ENCODE results near the gene NDST3.

The NDST3 gene

DNA sequence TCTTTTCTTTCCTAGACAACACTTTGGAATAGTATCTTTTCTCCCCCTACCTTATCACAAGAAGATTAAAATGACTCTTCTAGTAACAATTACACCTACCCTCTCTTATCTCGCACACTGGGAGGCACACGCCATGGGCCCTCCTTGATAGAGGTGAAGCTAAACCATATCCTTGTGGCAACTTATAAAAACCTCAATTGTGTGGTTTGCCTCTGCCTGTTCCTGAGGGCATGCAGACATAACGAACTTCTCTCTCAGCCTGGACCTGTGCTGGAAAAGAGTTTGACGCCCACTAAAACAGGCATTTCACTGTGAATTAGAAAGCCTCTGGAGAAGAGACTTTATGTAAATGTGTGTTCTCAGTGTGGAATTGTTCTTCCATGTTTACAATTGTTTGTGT, 141.2 kb downstream of the NDST3 start:
- TF ChIP-seq, protein P1, sequence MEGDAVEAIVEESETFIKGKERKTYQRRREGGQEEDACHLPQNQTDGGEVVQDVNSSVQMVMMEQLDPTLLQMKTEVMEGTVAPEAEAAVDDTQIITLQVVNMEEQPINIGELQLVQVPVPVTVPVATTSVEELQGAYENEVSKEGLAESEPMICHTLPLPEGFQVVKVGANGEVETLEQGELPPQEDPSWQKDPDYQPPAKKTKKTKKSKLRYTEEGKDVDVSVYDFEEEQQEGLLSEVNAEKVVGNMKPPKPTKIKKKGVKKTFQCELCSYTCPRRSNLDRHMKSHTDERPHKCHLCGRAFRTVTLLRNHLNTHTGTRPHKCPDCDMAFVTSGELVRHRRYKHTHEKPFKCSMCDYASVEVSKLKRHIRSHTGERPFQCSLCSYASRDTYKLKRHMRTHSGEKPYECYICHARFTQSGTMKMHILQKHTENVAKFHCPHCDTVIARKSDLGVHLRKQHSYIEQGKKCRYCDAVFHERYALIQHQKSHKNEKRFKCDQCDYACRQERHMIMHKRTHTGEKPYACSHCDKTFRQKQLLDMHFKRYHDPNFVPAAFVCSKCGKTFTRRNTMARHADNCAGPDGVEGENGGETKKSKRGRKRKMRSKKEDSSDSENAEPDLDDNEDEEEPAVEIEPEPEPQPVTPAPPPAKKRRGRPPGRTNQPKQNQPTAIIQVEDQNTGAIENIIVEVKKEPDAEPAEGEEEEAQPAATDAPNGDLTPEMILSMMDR (conservative IDR thresholded peaks at IDR 0.05), result no peak
- no peak overlapping the region for H3K27ac ChIP-seq

DNA sequence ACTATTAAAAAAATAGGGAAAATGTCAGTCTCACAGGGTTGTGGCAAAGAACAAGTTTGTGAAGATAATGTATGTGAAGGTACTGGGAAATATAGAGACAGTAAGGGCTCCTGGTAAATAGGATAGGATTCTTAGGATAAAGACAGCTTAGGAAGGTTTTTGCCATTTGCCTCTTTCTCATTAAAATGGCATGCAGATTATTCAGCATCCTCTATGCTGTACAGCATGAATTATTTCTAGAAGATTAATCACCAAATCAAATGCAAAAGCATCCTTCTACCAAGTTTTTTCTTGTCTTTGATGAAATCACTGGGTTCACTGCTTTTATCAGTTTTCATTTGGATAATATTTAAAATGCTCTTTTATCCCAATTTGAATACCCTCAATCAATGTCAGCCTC, 142.8 kb downstream of the NDST3 start:
- H3K27ac ChIP-seq, result no peak overlapping the region

DNA sequence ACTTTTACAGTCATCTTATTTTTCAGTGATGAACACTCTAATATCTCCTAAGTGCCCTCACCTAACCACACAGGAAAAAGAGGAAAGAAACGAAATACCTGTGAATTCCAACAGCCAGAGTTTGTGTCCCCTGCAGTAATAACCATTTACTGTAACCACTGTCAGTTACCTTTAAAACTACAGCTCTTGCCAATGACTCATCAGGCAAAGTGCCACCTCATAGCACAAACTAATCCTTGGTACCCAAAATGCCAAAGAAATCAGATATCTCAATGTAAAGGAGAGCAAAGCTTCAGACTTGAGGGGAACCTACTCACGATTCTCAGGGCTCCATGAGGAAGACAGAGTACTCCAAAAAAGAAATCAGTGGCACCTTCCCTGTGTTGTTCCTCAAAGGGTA, 146.5 kb downstream of the NDST3 start:
- H3K27ac ChIP-seq, result no peak overlapping the region
- TF ChIP-seq, protein P1 (conservative IDR thresholded peaks at IDR 0.05), result no peak

More for the DNA sequence above, 142.8 kb downstream of the NDST3 start:
- TF ChIP-seq, protein P1 (conservative IDR thresholded peaks at IDR 0.05), result no peak

DNA sequence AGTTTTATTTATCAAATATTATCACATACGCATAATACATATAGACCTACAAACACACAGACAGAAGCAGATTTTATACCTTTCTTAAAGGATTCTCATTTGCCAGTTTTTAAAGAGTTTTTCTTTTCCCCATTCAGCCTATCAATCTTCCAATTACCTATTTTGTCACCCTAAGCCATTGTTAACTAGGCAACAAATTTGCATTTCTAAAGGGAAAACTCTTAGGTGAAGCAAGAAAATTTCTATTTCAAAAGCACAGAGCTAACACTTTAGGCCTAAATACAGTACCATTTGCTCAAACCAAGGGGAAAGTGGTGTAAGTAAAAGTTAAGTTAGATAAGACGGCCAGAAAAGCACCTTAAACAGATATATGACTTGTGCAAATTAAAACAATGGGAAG, 156.6 kb downstream of the NDST3 start:
- H3K27ac ChIP-seq, result no peak overlapping the region
- TF ChIP-seq, protein P1 (conservative IDR thresholded peaks at IDR 0.05), result no peak

DNA sequence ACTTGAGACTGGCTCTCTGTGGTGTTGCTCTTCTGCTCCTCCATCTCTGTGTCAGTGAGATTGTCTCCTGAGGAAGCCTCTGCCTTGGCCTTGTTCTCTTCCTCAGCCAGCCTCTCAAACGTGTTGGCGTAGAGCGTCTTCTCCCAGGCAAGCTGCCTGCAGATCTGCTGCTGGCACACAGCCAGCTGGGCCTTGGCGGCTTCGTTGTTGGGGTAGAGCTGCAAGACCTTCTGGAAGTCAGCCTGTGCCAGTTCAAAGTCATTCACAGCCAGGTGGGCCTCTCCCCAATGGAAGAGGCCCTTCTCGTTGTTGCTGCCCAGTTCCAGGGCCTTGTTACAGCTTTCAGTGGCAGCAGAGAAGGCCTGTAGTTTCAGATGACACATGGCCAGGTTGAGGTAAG, 159.1 kb downstream of the NDST3 start:
- H3K27ac ChIP-seq, result no peak overlapping the region
- TF ChIP-seq, protein P1 (conservative IDR thresholded peaks at IDR 0.05), result no peak

DNA sequence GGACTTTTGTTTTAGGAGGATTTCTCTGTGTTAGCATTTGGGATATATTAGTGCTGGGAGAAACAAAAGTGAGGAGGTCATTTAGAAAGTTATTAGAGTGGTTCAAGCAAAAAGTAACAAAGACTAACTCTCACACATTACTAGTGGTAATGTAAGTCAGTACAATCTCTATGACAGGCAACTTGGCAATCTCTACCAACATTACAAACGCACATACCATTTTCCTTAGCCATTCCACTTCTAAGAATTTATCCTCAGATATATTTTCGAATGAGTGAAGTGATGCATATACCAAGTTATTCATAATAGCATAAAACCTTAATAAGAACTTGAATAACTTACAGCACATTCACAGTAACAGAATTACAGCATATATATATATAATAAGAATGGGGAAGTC, 172.3 kb downstream of the NDST3 start:
- no peak overlapping the region for H3K27ac ChIP-seq
- TF ChIP-seq, protein P1 (conservative IDR thresholded peaks at IDR 0.05), result no peak

DNA sequence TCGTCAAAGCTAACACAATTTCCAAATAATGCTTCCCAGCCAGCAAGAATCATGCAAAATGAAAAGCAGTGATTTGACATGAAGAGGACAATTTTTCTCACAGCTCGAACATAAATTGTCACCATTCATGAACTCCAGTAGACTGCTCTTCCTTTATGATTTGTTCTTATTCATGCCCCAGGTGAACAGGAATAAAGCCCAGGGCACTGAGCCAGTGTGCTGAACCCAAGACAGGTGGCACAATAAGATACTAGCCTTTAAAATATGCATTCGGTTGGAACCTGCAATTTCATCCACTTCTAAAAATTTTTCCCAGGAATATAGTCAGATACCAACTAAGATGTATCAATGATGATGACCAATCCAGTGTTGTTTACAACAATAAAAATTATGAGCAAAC, 178.8 kb downstream of the NDST3 start:
- H3K27ac ChIP-seq, result no peak overlapping the region
- TF ChIP-seq, protein P1 (conservative IDR thresholded peaks at IDR 0.05), result no peak

DNA sequence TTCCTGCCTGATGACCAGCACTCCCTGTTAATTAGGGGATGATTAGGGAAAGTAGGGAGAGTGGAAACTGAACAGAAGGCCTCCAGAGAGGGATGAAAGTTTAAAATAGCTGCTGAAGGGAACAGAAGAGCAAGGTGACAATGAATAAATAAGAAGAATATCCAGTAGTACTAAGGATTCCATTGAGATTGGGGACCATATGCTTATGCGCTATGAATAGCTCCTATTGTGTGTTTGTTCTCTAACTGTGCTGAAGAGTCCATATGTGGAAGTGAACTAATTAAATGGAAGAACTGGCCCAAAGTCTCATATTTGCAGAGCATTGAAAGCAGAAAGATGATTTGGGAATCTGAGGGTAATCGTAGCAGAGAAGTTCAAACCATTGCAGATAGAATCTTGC, 181.5 kb downstream of the NDST3 start:
- no peak overlapping the region for H3K27ac ChIP-seq
- TF ChIP-seq, protein P1 (conservative IDR thresholded peaks at IDR 0.05), result no peak

Measured in VCaP (cell line).